AG09309 (cell line): ENCODE data around the gene PHKB.

Experiments used
- DNase-seq: peaks from one replicate; pipeline ENCODE4 v3.0.0-alpha.2; 2010; ENCODE audit warnings: low read depth
- H3K4me3 ChIP-seq: 2 replicates; pipeline ENCODE4 v1.5.1; 2011; ENCODE audit warnings: mild to moderate bottlenecking, low read depth, low read length, moderate library complexity; ENCODE audit not compliant: control insufficient read depth
- CTCF ChIP-seq: IDR thresholded peaks from 2 replicates; pipeline ENCODE4 v1.5.1; 2011; ENCODE audit warnings: mild to moderate bottlenecking, low read depth, low read length, inconsistent platforms; ENCODE audit not compliant: insufficient read depth, control insufficient read depth; ENCODE audit errors: missing control alignments

The PHKB gene

GRCh38 chr16:47571049-47571448 lies 109.9 kb downstream of the PHKB start:
- TF ChIP-seq CTCF, result no peak
- DNase-seq, result no peak
- H3K4me3 ChIP-seq, result no peak overlapping the region

- no peak for DNase-seq
- no peak overlapping the region for H3K4me3 ChIP-seq
- no peak for TF ChIP-seq CTCF
Observed at GRCh38 chr16:47571711-47572110, 110.6 kb downstream of the PHKB start.

GRCh38 chr16:47574091-47575054 lies 113.2 kb downstream of the PHKB start:
- TF ChIP-seq CTCF, result no peak
- no peak overlapping the region for H3K4me3 ChIP-seq
- DNase-seq, result no peak

- DNase-seq, result no peak
- no peak for TF ChIP-seq CTCF
Observed at GRCh38 chr16:47577029-47577428, 115.9 kb downstream of the PHKB start.

GRCh38 chr16:47578033-47578432 lies 116.9 kb downstream of the PHKB start:
- DNase-seq, result no peak
- no peak for TF ChIP-seq CTCF
- no peak overlapping the region for H3K4me3 ChIP-seq

More at GRCh38 chr16:47577029-47577428, 115.9 kb downstream of the PHKB start:
- H3K4me3 ChIP-seq, result no peak overlapping the region

- no peak overlapping the region for H3K4me3 ChIP-seq
- DNase-seq, result no peak
- no peak for TF ChIP-seq CTCF
Observed at GRCh38 chr16:47578573-47578972, 117.4 kb downstream of the PHKB start.
